Measurements from ENCODE around the gene TNS4. TPM values are rescaled to one million over a fixed set of nuclear protein-coding genes. Genes with fewer than 3 reads are reported as not detected.

Gene TNS4
- total and polyA plus RNA-seq, 2 of the 4 experiments (the other 2 are of a cell fraction): not detected

GRCh38 chr17:40526668-40527067, 25.2 kb upstream of the TNS4 start:
- Histone ChIP-seq H2AK5ac (ENCODE audit: low read depth, low read length) (peak overlapping the region; percentile 93), H3K79me1 (ENCODE audit: low read depth in 1 of 2, low read length in 2 of 2) (no peaks in the 10 kb centered on the region), H2BK20ac (ENCODE audit: low read depth, low read length) (peak overlapping the region; percentile 30; the same call in 1 of the 2 replicates), H4K5ac (ENCODE audit: low read depth, low read length) (peak overlapping the region; percentile 34; the same call in 1 of the 2 replicates), H2BK120ac (ENCODE audit: low read depth, low read length) (peak overlapping the region; percentile 64), H3K9me1 (ENCODE audit: insufficient read depth, low read length) (peaks cover 6% of the 10 kb centered on the region; the same call in 1 of the 2 replicates), H4K20me1 (ENCODE audit: insufficient read depth, low read length) (no peaks in the 10 kb centered on the region), H3K27ac (ENCODE audit: insufficient read depth, low read length) (no peak overlapping the region), H3K4ac (ENCODE audit: low read depth, low read length) (peak overlapping the region; percentile 69), H4K91ac (ENCODE audit: insufficient read depth, low read depth, low read length) (peak overlapping the region; percentile 58), H2AFZ (replicated peaks; ENCODE audit: low read length, poor library complexity) (peak overlapping the region; percentile 70), H2AK9ac (replicated peaks; ENCODE audit: low read depth, low read length, poor library complexity) (no peak overlapping the region), H3K56ac (ENCODE audit: extremely low read depth, insufficient read depth, low read length) (no peak overlapping the region), H3K14ac (replicated peaks; ENCODE audit: low read depth, low read length) (no peak overlapping the region), H3K18ac (ENCODE audit: low read depth, low read length) (peak overlapping the region; percentile 46; the same call in 1 of the 2 replicates), H2BK5ac (ENCODE audit: low read depth, low read length, poor library complexity, severe bottlenecking) (peak overlapping the region; percentile 1), H3K9me3 (ENCODE audit: control insufficient read depth, insufficient read depth, low read length) (peaks cover 2% of the 10 kb centered on the region; the same call in 1 of the 2 replicates), H3K23ac (ENCODE audit: low read depth, low read length) (no peak overlapping the region), H3K27me3 (ENCODE audit: control insufficient read depth, insufficient read depth, low read length) (no peaks in the 10 kb centered on the region), H3K9ac (ENCODE audit: low read depth, low read length) (no peak overlapping the region), H3K4me3 (ENCODE audit: insufficient read depth, low read depth, low read length) (no peak overlapping the region), H3K4me2 (ENCODE audit: low read depth, low read length) (no peak overlapping the region), H3K36me3 (ENCODE audit: control insufficient read depth, insufficient read depth, low read length) (no peaks in the 10 kb centered on the region), H2BK15ac (ENCODE audit: low read depth, low read length) (peak overlapping the region; percentile 71; the same call in 2 of the 3 replicates), H4K8ac (ENCODE audit: low read depth in 2 of 2, low read length in 2 of 2) (peak overlapping the region in 1 of 2 experiments; percentile 25; a peak in 2 of 4 replicates), H3K4me1 (ENCODE audit: control insufficient read depth, insufficient read depth, low read length) (peaks cover 16% of the 10 kb centered on the region)
- BruUV-seq (replicated peaks): no TSS peak
- CTCF ChIA-PET: no interaction called here
- in situ Hi-C loops (cut with MboI; ENCODE audit: low sequenced_read_pairs): no loop called here
- intact Hi-C loops (cut with micrococcal nuclease): no loop called here
- no peak for DNase-seq
- TF ChIP-seq CHD1 (IDR thresholded peaks at IDR 0.05; ENCODE audit: low read depth, low read length) (no peak), MAFK (IDR thresholded peaks at IDR 0.05; ENCODE audit: low read depth, low read length) (no peak), MAZ (IDR thresholded peaks at IDR 0.05; ENCODE audit: borderline replicate concordance, low read depth, low read length) (no peak), FOS (IDR thresholded peaks at IDR 0.05; ENCODE audit: low read depth, low read length) (no peak), BHLHE40 (IDR thresholded peaks at IDR 0.05; ENCODE audit: low read depth, low read length) (no peak), CEBPB (IDR thresholded peaks at IDR 0.05; ENCODE audit: low read depth, low read length) (no peak), CTCF (conservative IDR thresholded peaks at IDR 0.05; ENCODE audit: low read depth, low read length) (no peak), RAD21 (IDR thresholded peaks at IDR 0.05; ENCODE audit: low read length) (no peak), ELK1 (IDR thresholded peaks at IDR 0.05; ENCODE audit: borderline replicate concordance, low read depth, low read length) (no peak), SMC3 (IDR thresholded peaks at IDR 0.05; ENCODE audit: low read depth, low read length) (no peak), USF2 (IDR thresholded peaks at IDR 0.05; ENCODE audit: low read depth, low read length) (no peak), RFX5 (IDR thresholded peaks at IDR 0.05; ENCODE audit: low read depth, low read length) (no peak), NFE2L2 (IDR thresholded peaks at IDR 0.05; ENCODE audit: low read depth, low read length) (no peak), RCOR1 (IDR thresholded peaks at IDR 0.05; ENCODE audit: insufficient replicate concordance, low read length) (no peak), MXI1 (IDR thresholded peaks at IDR 0.05; ENCODE audit: borderline replicate concordance, low read depth, low read length) (no peak), POLR2A (IDR thresholded peaks at IDR 0.05; ENCODE audit: low read depth, low read length) (no peak)
- dilution Hi-C loops (cut with HindIII; ENCODE audit: low sequenced_read_pairs, unreplicated experiment): no loop called here
- WGBS, 2 experiments (ENCODE audit: extremely low coverage in 2 of 2, insufficient read length in 1 of 2): 40% methylated on average over 1 of the region's 5 CpGs; no CpG with 5 or more reads in 1 of the 2 experiments
- ATAC-seq (ENCODE audit: low read depth): no peak
- POLR2A ChIA-PET (ENCODE audit: unreplicated experiment): interaction anchor here (0.7 kb wide), 1 partner anchor 50 kb away, joined by 3 read pairs; no protein-coding TSS in a partner anchor
